Endometrium (tissue), 2 donors: Measurements from ENCODE around the gene SMIM35.

Experiments used
- FAIRE-seq: peaks from 2 replicates; lab custom pipeline; 2012; peaks lifted over from hg19 to GRCh38; lab: Jason Lieb, UNC
- donor health status: control.
- donor health status: control.

SMIM35 gene

DNA sequence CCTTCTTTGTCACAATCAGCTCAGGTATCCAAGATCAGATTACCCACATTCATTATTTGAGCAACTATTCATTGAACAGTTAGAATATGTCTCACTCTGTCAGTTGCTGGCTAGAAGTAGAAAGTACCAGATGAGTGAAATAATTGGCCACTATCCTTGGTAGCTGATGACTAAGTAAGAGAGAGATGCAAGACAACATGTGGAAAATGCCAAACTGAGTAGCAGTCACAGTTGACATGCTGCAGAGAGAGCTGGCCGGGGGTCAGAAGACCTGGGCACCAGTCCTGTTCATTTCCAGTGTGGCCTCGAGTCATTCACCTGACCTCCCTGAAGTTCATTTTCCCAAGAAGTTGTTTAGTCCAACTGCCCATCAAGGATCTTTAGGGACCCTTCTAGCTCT lies 22.5 kb upstream of the SMIM35 start:
- no peak for FAIRE-seq

DNA sequence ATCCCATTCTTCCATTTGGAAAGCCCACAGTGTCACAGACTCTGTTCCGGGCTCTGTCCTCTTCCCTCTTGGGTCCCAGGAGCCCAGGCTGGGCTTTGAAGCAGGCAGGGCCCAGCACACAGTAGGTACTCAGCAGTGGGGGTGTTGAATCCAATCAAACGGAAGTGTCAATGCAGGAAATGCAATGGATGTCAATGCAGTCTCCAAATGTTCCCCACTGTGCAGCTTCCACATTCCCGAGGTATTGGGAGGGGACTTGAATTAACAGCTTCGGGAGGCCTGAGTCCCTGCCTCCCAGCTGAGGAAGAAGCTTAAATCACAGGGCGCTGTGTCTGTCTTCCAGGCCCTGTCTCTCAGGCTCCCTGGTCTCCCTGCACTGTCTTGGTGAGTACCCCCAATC lies 21.8 kb upstream of the SMIM35 start:
- FAIRE-seq: no peak

DNA sequence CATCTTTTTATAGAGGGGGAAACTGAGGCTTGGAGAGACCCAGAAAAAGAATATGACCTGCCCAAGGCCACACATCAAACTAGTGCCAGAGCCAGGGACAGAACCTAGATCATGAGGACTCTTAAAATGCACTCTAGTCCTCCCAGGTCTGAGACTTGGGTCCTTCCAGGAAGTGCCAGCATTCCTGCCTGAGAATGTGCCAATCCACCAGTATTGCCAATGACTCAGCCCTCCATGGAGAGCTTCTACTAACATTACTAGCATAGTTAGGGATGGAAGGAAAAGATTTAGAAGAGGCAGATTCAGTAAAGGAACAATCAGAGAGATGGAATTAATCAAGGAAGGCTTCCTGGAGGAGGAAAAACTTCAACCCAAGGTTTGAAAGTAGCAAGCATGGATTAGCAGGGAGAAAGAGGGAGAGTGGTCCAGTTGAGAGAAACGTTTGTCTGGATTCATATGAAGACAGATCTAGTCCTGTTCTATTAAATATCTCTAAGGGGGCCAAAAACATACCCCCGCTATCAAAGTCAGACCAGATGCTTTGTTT lies 20.1 kb upstream of the SMIM35 start:
- no peak for FAIRE-seq

DNA sequence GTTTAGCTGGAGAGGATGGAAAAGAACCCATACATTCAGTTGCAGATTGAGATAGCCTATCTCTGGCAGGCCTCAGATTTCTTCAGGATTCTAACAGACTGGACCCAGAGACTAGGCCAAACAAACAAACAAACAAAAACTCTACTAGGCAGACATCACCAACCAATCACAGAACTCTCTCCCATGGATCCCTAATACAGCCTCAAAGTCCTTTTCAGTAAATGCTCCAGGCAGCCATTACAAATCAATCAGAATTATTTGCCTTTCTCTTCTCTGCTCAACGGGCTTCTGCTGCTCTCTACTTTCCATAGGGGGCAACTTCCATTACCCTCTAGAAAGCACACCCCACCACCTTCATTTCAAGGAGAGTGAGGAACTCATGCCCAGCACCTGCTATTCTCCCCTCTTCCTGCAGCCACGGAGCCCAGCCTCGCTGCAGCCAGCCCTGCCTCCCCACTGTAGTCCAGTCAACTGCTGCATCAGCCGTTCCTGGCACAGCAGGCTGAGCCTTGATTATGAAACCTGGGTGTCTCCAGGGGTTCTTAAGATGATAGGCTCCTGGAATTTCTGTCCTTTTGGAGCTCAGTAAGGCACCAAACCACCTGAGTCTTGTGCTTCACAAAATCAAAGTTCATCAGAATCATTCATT lies 19.0 kb upstream of the SMIM35 start:
- FAIRE-seq: no peak

DNA sequence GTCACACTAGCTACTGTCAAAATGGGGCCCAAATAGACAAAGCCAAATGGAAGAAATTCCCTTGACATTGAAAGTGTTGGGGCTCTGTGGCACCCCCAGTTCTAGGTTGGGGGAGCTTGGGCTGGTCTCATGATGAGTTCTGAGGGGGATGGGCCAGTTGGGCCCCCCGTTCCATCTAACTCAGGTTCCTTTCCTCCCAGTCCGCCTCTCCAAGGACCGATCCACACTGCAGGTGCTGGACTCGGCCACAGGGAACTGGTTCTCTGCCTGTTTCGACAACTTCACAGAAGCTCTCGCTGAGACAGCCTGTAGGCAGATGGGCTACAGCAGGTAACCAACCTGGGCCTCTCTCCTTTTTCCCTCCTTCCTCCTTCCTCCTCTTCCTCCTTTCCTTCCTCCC lies 17.7 kb upstream of the SMIM35 start:
- no peak for FAIRE-seq

DNA sequence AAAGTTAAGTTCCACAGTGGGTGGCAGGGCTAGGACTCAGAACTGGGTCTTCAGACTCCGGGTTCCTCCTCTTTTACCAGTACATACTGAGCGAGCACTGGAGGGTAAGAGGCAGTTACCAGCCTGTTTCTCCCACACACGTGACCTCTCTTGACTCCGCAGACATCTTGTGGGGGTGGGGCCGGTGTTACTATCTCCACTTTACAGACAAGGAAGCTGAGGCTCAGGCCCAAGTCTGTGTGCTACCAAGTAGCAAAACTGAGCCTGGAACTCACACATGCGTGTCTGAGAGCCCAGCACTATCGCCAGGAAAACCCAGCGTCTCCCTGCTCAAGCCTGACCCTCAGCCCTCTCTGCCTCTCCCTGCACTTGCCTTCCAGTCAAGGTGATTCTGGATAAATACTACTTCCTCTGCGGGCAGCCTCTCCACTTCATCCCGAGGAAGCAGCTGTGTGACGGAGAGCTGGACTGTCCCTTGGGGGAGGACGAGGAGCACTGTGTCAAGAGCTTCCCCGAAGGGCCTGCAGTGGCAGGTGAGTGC lies 16.0 kb upstream of the SMIM35 start:
- FAIRE-seq: no peak

DNA sequence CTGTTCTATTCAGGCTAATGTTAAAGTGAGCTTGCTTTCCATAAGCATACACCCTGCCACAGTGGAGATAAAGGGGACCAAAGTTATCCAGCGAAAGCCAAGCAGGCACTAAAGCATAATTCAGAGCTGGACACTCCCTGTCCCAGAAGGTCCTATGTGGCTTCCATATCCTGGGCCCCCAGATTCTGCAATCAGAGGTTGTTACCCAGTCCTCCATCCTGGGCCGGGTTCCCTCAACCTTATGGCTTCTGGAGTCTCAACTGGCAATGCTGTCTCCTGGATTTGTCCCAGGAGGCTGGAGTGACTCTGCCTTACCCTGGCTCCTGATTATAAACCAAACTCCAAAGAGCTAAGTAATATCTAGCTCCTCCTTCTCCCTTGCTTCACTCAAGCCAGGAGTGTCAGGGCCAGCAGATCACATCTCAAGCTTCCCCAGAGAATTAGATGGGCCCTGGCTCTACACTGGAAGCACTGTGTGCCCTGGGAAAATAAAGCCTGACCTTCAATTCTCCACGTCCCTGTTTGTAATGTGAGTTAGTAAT lies 14.0 kb upstream of the SMIM35 start:
- FAIRE-seq: no peak

DNA sequence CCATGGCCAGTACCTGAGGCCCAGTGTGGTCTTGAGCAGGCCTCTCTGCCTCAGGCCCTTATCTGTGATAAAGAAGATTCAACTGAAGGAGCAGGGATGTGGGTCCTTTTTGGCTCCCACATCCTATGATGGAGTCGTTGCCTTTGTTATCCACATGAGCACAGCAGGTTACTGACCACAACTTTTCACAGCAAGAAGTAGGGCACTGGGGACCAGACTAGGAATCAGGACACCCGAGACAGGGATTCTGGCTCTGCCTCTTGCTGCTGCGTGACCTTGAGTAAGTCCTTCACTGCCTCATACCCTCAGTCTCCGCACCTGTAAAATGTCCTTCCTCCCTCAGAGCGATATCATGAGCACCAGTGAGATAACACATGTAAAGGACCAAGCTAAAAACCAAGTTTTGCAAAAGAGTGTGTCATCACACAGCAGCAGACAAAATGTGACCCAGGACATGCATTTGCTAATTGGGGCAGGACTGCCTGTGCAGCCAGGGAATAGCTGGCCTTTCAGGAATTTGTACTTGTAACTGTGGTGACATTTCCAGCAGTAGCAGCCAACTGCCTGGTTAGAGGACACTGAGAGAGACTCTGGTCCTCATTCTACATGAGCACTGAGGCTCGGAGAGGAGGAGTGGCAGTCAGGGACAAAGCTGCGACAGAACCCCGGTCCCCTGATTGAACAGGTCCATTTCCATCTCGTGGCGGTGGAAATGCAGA lies 13.2 kb upstream of the SMIM35 start:
- FAIRE-seq: no peak

DNA sequence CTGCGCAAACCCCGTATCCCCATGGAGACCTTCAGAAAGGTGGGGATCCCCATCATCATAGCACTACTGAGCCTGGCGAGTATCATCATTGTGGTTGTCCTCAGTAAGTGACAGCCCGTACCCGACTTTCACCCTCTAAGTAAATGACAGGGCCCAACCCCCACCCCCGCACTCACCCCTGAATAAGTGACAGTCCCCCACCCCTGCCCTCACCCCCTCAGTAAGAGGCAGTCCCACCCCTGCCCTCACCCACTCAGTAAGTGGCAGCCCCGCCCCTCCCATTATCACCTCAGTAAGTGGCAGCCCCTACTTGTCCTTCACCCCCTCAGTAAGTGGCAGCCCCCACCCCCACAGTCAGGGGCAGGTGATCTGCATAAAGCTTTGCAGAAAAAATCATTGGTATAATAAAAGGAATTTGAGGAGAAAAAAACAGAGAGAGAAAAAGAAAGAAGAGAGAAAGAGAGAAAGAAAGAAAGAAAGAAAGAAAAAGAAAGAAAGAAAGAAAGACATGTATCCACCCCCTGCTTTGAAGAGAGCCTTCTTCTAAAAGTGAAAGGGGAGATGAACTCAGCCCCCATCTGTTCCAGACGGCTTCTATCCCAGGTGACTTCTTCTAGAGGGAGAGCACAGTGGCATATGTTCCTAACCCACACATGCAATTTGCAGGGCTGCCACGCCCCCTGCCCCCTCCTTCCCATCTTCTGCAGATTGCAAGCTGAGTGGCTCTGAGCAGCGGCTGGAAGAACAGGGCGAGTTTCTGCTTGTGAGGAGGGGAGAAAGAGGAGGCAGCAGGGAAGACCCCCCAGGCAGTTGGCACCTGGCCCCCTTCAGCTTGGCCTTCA lies 12.5 kb upstream of the SMIM35 start:
- FAIRE-seq: no peak

DNA sequence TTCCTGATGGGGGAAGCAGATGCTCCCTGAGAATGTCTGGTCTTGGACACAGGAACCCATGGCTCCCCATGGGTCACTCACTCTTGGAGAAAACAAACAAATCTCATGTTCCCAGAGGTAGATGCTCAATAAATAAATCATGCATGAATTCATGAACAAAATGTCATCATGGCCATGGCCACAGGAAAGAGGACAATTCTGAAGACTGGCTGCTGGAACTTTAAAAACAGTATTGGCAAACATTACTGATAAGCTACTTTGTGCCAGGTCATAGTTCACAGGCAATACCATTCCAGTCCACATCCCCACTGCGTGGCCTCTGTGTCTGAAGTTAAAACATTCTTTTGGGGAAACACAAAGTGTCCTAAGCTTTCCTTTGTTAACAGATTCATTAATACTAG lies 9.2 kb upstream of the SMIM35 start:
- FAIRE-seq: no peak

DNA sequence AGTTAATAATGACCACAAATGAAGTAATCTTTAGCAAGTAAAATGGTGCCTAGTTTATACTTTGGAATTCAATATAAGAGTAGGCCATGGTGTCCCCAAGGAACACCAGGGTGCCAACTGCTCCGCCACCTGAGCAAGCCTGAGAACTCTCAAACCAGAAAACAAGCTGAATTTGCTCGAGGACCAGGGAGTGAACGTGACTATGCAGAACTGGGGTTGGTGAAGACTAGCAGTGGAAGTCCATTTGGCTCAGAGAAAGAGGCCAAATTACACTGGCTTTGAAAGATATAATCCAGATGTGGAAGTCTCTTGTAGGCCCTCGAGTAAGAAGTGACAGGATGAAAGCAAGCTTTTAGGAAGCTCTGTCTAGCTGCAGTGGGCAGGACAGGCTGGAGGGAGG lies 8.7 kb upstream of the SMIM35 start:
- FAIRE-seq: no peak

DNA sequence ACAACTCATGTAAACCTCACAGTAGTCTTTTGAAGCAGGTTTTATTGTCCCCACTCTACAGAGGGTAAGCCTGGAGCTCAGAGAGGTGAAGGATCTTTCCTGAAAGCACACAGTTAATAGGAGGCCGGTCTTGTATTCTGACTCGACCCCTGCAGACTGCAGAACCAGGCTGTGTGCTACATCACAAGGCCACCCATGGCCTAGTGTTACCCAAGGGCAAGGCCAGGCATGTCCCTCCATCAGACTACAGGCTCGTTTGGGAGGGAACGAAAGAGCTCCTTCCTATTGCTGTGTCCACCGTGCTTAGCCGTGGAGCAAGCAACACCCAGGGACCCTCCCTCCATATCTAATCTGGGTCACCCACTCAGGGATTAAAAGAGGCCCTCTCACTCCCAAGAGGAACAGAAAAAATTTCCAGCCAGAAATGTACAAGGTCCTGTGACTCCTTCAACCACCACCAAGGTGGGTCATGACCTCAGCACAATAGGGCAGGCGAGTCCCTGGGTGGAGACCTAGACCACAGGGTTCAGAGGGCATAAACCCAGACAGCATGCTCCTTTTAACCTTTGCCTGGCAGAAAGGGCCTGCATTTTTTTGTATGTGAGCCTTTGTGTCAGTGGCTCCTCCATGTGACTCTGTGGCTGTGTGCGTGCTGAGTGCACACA lies 6.3 kb upstream of the SMIM35 start:
- FAIRE-seq: no peak

DNA sequence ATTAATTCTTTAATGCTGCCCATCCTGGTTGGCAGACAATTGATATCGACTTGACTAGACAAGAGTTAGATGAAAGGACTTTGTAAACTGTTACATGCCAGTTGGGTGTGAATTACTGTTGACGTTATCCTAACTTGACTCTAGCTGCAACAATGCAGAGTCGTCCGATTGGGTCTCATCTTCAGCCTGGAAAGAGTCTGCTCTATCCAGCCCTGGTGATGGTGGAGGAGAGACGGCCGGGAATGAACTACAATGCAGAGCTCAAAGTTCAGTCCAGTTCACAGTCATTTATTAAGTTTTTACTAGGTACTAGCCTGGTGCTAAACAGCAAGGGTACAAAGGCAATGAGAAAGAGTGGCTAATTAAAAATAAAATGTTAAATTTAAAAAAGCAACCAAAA lies 4.9 kb upstream of the SMIM35 start:
- FAIRE-seq: no peak

DNA sequence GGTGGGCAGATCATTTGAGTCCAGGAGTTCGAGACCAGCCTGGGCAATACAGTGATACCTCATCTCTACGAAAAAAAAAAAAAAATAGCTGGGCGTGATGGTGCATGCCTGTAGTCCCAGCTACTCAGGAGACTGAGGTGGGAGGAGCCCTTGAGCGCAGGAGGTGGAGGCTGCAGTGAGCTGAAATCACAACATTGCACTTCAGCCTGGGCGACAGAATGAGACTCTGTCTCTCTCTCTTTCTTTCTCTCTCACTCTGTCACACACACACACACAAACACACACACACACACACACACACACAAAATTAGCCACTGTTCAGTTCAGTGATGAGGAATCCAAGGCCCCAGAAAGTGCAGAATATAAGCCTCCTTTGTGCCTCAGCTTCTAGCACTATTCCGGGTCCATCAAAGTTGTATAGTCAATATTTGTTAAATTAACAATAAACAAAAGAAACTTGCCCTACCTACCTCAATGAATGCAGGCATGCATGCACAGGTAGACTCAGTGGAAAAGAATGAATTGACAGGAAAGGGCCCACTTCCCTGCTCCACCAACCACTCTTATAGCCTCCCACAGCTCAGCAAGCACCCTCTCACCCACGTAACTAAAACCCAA lies 3.9 kb upstream of the SMIM35 start:
- FAIRE-seq: no peak

DNA sequence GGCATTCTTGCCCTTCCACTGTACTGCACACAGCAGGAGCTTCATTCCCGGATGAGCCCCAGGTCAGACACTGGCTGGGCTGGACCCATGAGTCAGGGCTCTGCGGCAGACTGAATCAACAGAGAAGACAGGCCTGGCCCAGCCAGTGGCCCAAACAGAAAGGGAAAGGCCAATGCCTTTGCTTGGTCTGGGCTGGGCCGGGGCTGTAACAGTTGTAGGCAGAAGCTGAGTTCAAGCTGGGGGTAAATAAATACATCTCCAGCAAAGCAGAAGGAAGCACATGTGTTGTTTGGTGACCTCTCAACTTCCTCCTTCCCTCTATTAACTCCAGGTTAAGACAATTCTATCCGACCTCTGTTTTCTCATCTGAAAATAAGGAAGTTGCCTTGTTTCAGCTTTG lies 1.8 kb upstream of the SMIM35 start:
- FAIRE-seq: no peak

DNA sequence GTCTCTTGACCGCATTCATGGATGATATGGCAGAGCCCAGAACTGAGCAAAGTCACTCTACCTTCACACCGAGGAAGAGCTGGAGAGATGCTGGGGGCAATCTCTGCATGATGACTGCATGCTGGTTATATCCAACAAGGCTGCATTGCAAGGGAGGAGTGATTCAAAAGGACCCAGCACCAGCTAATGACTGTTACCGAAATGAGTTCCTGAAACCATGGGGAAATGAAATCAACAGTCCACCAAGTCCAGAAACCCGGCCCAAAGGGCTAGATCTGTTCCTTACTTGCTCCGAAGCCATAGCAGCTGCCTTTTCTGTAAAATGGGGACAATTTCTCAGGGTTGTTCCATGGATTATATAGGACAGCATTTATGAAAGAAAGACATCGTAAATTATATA lies 1.2 kb upstream of the SMIM35 start:
- FAIRE-seq: no peak

DNA sequence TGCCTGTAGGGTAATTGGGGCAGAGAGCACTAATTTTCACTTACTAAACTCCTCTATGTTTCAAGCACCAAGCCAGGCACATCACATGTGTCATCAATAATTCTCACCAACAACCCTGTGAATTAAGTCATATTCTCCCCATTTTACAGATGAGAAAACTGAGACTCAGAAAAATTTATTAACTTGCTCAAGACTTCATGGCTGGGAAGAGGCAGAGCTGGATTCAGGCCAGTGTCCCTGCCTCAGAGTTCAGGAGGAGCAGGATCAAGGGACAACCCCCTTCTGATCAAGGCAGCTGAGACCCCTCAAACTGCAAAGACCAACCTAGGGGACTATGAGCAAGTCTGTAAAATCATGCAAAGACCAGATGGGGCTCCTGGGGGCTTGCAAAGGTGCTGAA lies 2.1 kb downstream of the SMIM35 start:
- no peak for FAIRE-seq

DNA sequence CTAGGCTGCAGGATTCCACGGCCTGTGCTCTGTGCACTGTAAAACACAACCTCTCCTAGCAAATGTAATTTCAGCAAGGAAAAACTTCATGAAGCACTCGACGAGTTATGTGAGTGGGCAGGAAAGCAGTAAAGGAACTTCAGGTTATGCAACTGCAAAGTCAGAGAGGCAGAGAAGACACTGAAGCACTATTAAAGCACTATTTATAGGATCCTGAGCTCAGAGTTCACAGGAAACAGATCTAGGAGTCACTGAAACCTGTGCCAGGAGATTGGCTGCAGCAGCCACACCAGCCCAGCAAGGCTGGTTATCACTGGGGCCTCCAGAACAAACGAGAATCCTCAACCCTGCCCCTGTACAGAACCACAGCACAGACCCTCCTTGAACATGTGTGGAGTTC lies 2.5 kb downstream of the SMIM35 start:
- no peak for FAIRE-seq

DNA sequence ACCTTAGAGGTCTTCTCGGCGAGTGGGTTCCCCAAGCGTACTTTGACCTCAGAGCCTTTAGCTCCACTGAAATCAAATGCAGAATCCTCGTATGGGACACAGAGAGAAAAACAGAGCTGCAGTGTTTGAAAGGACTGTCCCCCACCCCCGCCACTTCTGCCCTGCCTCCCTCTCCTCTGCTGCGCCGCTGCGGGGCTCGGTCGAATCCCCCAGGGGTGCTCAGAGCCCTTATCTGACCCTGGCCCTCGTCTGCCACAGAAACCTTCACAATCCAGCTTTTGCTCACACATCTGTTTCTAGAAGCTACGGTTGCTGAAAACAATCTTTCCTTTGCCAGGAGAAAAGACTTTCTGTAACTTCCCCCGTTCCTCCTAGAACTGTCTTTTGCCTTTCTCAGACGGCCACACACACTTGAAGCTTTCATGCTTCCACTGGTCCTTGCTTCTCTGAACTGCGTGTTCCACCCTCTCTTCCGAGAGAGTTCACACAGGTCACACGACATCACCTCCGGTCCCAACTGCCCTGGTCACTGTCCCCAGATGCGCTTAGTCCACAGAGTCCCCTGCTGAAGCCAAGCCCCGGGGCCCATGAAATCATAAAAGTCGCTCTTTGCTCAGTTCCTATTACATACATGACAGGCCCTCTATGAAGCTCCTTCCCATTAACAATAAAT lies 3.7 kb downstream of the SMIM35 start:
- no peak for FAIRE-seq

DNA sequence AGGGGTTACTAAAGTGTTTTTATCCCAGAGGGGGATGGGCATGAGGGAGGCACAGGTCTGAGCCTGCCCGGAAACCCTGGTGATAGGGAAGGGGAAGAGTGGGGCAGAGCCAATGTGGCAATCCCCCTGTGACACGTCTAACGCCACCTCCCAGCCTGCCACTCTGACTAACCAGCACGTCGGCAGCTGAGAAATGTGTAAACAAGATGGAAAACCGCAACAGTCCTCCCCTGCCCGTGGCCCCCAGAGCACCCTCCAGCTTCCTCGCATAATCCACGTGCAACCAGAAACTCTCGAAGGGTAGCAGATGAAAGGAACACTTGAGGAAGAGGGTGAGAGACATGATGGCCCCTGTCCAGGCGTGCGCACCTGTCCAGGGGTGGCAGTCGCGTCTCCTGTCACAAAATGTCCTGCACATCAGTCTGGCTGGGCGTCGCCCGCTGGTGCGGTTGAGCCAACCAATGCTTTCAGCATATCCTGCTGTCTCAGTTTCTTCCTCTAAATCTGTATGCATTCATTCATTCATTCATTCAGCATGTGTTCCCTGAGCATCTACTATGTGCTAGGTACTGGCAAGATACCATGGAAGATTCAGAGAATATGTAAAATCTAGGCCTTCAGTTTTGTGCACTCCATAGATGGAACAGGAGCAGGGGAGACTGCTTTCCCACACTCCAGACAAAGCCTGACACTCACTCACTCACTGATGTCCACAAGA lies 5.4 kb downstream of the SMIM35 start:
- no peak for FAIRE-seq
